SK-N-MC (cell line): ENCODE data around the gene SH3RF1.

ENCODE experiments used
- EZH2 ChIP-seq: fragments of 200-600 bp; sonication (generic); IDR thresholded peaks from one replicate; pipeline ENCODE4 v1.6.1; 2017; ENCODE audit warnings: antibody characterized with exemption
- FOXP2 ChIP-seq: optimal IDR thresholded peaks from 2 replicates; pipeline ENCODE3; 2011; ENCODE audit warnings: mild to moderate bottlenecking, moderate library complexity; ENCODE audit not compliant: insufficient read depth; ENCODE audit errors: extremely low read length, control extremely low read depth
- POLR2AphosphoS5 ChIP-seq: IDR thresholded peaks from 2 replicates; pipeline ENCODE4 v1.6.1; 2012; ENCODE audit warnings: mild to moderate bottlenecking, low read depth, low read length, borderline replicate concordance

GRCh38 chr4:169092889-169093522 is 177.8 kb downstream of the SH3RF1 start:
- TF ChIP-seq POLR2AphosphoS5: no peak
- no peak for TF ChIP-seq EZH2
- no peak for TF ChIP-seq FOXP2
